ENCODE measurements around the gene SLC13A5. TPM values are rescaled to one million over a fixed set of nuclear protein-coding genes. Genes with fewer than 3 reads are reported as not detected.
A peak's percentile ranks its signal among the peaks of the same experiment; 100 is the strongest.

The SLC13A5 gene
- polyA plus RNA-seq, 3 donors: not detected

DNA sequence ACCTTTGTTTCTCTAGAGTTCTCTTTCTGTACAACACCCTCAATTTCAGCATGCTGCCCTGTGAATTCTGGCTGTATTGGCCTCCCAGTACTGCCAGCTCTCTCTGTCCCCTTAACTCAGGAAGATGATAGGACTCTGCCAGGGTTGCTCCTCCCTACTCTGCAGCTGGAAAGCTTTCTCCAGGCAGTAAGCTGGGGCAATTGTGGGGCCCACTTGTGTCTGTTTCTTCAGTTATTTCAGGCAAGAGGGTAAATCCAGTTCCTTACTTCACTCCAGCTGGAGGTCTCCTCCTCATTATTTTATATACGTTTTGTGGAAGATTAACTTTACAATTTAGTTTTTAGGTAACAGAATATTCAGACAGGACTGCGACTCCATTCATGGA is 51.7 kb downstream of the SLC13A5 start:
- H3K4me1 ChIP-seq (ENCODE audit: control insufficient read depth in 1 of 2, insufficient read depth in 2 of 2, low read length in 2 of 2): peaks cover 37 to 38% of the 10 kb centered on the region in 2 donors
- intact Hi-C loops (cut with micrococcal nuclease): loop anchor here in 1 of 2 donors (10.0 kb wide), 1 partner anchor 333 kb away; the partner anchor contains the start of gene ALOX12

DNA sequence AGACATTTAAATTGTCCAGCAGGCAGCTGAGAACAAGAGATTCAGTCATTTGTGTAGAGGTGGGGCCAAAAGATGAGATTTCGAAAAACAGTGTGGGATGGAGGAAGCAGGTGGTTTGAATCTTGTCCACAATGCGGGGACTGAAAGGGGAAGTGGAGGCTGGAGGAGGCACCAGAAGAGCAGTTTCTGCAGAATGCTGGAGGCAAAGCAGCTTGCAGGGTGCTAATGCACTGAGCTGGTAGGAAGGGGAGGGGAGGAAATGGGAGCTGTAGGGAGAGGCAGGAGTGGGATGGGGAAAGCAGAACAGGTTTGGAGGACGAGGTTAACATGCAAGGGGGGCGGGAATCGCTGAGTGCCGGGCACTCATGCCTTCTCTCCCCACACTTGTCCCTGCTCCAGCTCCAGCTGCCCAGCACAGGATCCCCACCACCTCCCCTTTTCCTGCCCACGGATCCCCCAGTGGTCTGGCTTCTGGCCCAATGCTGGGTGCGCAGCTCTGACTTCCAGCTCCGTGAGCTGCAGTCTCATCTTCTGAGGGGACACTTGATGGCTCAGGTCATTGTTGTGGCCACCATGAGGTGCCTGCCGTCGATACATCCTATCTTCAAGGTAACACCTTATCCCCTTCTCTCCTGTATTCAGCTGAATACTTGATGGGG is 52.2 kb downstream of the SLC13A5 start:
- peaks cover 0 to 8% of the 10 kb centered on the region in 2 donors for H3K9me3 ChIP-seq (replicated peaks in 1 of 2; ENCODE audit: control insufficient read depth in 1 of 2, insufficient read depth in 1 of 2, low read length in 2 of 2)
- peaks cover 38 to 41% of the 10 kb centered on the region in 2 donors for H3K4me1 ChIP-seq (ENCODE audit: control insufficient read depth in 1 of 2, insufficient read depth in 2 of 2, low read length in 2 of 2)
- no peaks in the 10 kb centered on the region for H3K36me3 ChIP-seq (replicated peaks in 1 of 2; ENCODE audit: control insufficient read depth in 1 of 2, insufficient read depth in 2 of 2, low read length in 2 of 2)
- peak overlapping the region in 5 of 7 donors; percentile 13 to 74 (median 47) for H3K27ac Mint-ChIP-seq
- H3K4me3 ChIP-seq (replicated peaks in 1 of 3; ENCODE audit: low read depth in 2 of 3, low read length in 3 of 3): peak overlapping the region in 1 of 3 experiments; percentile 43
- no peak overlapping the region for H3K27ac ChIP-seq (ENCODE audit: low read depth in 1 of 2, low read length in 2 of 2)
- DNase-seq: peak; percentile 37 to 47 (median 40)
- no peaks in the 10 kb centered on the region for H4K20me1 ChIP-seq (ENCODE audit: insufficient read depth, low read length)
- intact Hi-C loops (cut with micrococcal nuclease): loop anchor here in 1 of 2 donors (10.0 kb wide), 1 partner anchor 334 kb away; the partner anchor contains the start of gene ALOX12
- H3K4me2 ChIP-seq (replicated peaks; ENCODE audit: extremely low read depth, low read length, poor library complexity, severe bottlenecking): peak overlapping the region; percentile 50
- peaks cover 42% of the 10 kb centered on the region for H3K4me1 Mint-ChIP-seq
- H3K27me3 Mint-ChIP-seq (ENCODE audit: low read depth in 3 of 3): peaks cover 34 to 47% (median 42%) of the 10 kb centered on the region in 3 donors
- no peak for TF ChIP-seq CTCF (IDR thresholded peaks at IDR 0.05)
- peak overlapping the region; percentile 55 for H2AFZ ChIP-seq (ENCODE audit: insufficient read depth, low read depth, low read length, poor library complexity, severe bottlenecking)
- WGBS (ENCODE audit: insufficient coverage): 0% methylated on average over 6 of the region's 11 CpGs
- no peaks in the 10 kb centered on the region for H3K79me2 ChIP-seq (ENCODE audit: insufficient read depth, low read length)
- H3K9ac ChIP-seq (ENCODE audit: insufficient read depth, low read length, poor library complexity, severe bottlenecking): no peak overlapping the region
- peaks cover 0 to 13% (median 4%) of the 10 kb centered on the region in 7 donors for H3K9me3 Mint-ChIP-seq
- peak overlapping the region; percentile 37 to 83 for H3K4me3 Mint-ChIP-seq
- peaks cover 6 to 28% of the 10 kb centered on the region in 2 donors for H3K27me3 ChIP-seq (ENCODE audit: control insufficient read depth in 2 of 2, insufficient read depth in 2 of 2, low read length in 2 of 2)
- peaks cover 4 to 7% of the 10 kb centered on the region in 2 donors for H3K36me3 Mint-ChIP-seq

More for the DNA sequence above, 51.7 kb downstream of the SLC13A5 start:
- Histone ChIP-seq H3K9me3 (replicated peaks in 1 of 2; ENCODE audit: control insufficient read depth in 1 of 2, insufficient read depth in 1 of 2, low read length in 2 of 2) (peaks cover 0 to 8% of the 10 kb centered on the region in 2 donors), H3K36me3 (replicated peaks in 1 of 2; ENCODE audit: control insufficient read depth in 1 of 2, insufficient read depth in 2 of 2, low read length in 2 of 2) (no peaks in the 10 kb centered on the region), H3K27me3 (ENCODE audit: control insufficient read depth in 2 of 2, insufficient read depth in 2 of 2, low read length in 2 of 2) (peaks cover 6 to 26% of the 10 kb centered on the region in 2 donors), H3K79me2 (ENCODE audit: insufficient read depth, low read length) (no peaks in the 10 kb centered on the region), H2AFZ (ENCODE audit: insufficient read depth, low read depth, low read length, poor library complexity, severe bottlenecking) (peak overlapping the region; percentile 55), H3K27ac (ENCODE audit: low read depth in 1 of 2, low read length in 2 of 2) (no peak overlapping the region), H3K4me3 (replicated peaks in 1 of 3; ENCODE audit: low read depth in 2 of 3, low read length in 3 of 3) (peak overlapping the region in 1 of 3 experiments; percentile 43), H4K20me1 (ENCODE audit: insufficient read depth, low read length) (no peaks in the 10 kb centered on the region), H3K9ac (ENCODE audit: insufficient read depth, low read length, poor library complexity, severe bottlenecking) (no peak overlapping the region), H3K4me2 (replicated peaks; ENCODE audit: extremely low read depth, low read length, poor library complexity, severe bottlenecking) (peak overlapping the region; percentile 50)
- Mint-ChIP-seq H3K27ac (peak overlapping the region in 1 of 7 donors; percentile 69), H3K4me3 (peak overlapping the region in 1 of 2 donors; percentile 83), H3K9me3 (peaks cover 0 to 13% (median 3%) of the 10 kb centered on the region in 7 donors), H3K27me3 (ENCODE audit: low read depth in 3 of 3) (peaks cover 29 to 44% (median 39%) of the 10 kb centered on the region in 3 donors), H3K4me1 (peaks cover 40% of the 10 kb centered on the region), H3K36me3 (peaks cover 2 to 7% of the 10 kb centered on the region in 2 donors)
- DNase-seq: no peak
- no peak for TF ChIP-seq CTCF (IDR thresholded peaks at IDR 0.05)
- no CpG with 5 or more reads among the region's 2 CpGs for WGBS (ENCODE audit: insufficient coverage)
